T-cell (primary cell): ENCODE results near the gene CD4. TPM values are rescaled to one million over a fixed set of nuclear protein-coding genes. Genes with fewer than 3 reads are reported as not detected.
"Not testable (repeated sequence)": the region's sequence is repeated elsewhere in the genome, so short reads cannot be mapped to it uniquely, and the experiment has no call there.

Experiments used
- ATAC-seq, 4 experiments: fragments of 200-7000 bp in 3 of 4; fragments of 150-1000 bp in 1 of 4; cut with Tn5 transposase; replicated peaks in 1 of 4; 1 replicate in 3 of 4; 2 replicates in 1 of 4; pipeline ENCODE4 v1.10.0; 2021; ENCODE audit warnings: moderate library complexity in 3 of 4, mild to moderate bottlenecking in 2 of 4, moderate number of reproducible peaks in 1 of 4
- CTCF ChIA-PET, 2 donors: fragments of 300-600 bp; sonication (Branson Sonifier 250); formaldehyde crosslinking; loops; one replicate each; lab custom pipeline; 2022; ENCODE audit warnings: antibody characterized with exemption in 2 of 2; lab: Charles Lee
- POLR2A ChIA-PET, 2 donors: fragments of 300-600 bp; sonication (Branson Sonifier 250); formaldehyde crosslinking; loops; one replicate each; lab custom pipeline; 2022; ENCODE audit warnings: antibody characterized with exemption in 2 of 2; lab: Charles Lee
- DNase-seq, 35 experiments: peaks; one replicate each; pipeline versions ENCODE4 v3.0.0 to v3.0.0-alpha.2; 2013 to 2023
- H3K27ac ChIP-seq: one replicate; pipeline ENCODE4 v1.5.1; 2013; ENCODE audit warnings: low read length
- H3K27me3 ChIP-seq, 2 experiments: replicated peaks in 1 of 2; 1 replicate in 1 of 2; 2 replicates in 1 of 2; pipeline versions ENCODE4 v1.6.1 to v1.7.0; 2013; ENCODE audit warnings: low read length in 1 of 2, mixed read lengths in 1 of 2; ENCODE audit not compliant: control insufficient read depth in 2 of 2, insufficient read depth in 2 of 2; ENCODE audit errors: extremely low read depth in 1 of 2
- H3K36me3 ChIP-seq, 2 donors: 1 replicate in 1 of 2; 2 replicates in 1 of 2; pipeline versions ENCODE4 v1.6.1 to v1.7.0; 2013; ENCODE audit warnings: low read length in 1 of 2; ENCODE audit not compliant: control insufficient read depth in 2 of 2, insufficient read depth in 1 of 2; ENCODE audit errors: extremely low read depth in 1 of 2
- H3K4me1 ChIP-seq, 2 experiments: 1 replicate in 1 of 2; 2 replicates in 1 of 2; pipeline versions ENCODE4 v1.6.1 to v1.7.0; 2013; ENCODE audit warnings: low read length in 2 of 2, mixed read lengths in 1 of 2; ENCODE audit not compliant: insufficient read depth in 2 of 2, control insufficient read depth in 1 of 2; ENCODE audit errors: extremely low read depth in 1 of 2
- H3K4me3 ChIP-seq, 2 donors: 1 replicate in 1 of 2; 2 replicates in 1 of 2; pipeline versions ENCODE4 v1.5.1 to v1.7.0; 2013; ENCODE audit warnings: mild to moderate bottlenecking in 2 of 2, low read length in 1 of 2, moderate library complexity in 1 of 2; ENCODE audit not compliant: control insufficient read depth in 1 of 2; ENCODE audit errors: extremely low read depth in 1 of 2
- H3K9me3 ChIP-seq: 2 replicates; pipeline ENCODE4 v1.7.0; 2013
- H3K27ac Mint-ChIP-seq, 2 donors: one replicate each; pipeline ENCODE4 v1.8.0; 2020 to 2021; ENCODE audit warnings: mild to moderate bottlenecking in 2 of 2, mixed read lengths in 2 of 2
- H3K27me3 Mint-ChIP-seq, 2 donors: one replicate each; pipeline ENCODE4 v1.8.0; 2021 to 2022; ENCODE audit warnings: mixed read lengths in 2 of 2
- H3K36me3 Mint-ChIP-seq: one replicate; pipeline ENCODE4 v1.8.0; 2021; ENCODE audit warnings: mixed read lengths
- H3K4me1 Mint-ChIP-seq, 3 donors: one replicate each; pipeline ENCODE4 v1.8.0; 2020 to 2022; ENCODE audit warnings: mixed read lengths in 3 of 3, mild to moderate bottlenecking in 1 of 3
- H3K4me3 Mint-ChIP-seq, 3 donors: one replicate each; pipeline ENCODE4 v1.8.0; 2020 to 2022; ENCODE audit warnings: mild to moderate bottlenecking in 3 of 3, mixed read lengths in 3 of 3, moderate library complexity in 3 of 3
- H3K9me3 Mint-ChIP-seq, 3 donors: one replicate each; pipeline ENCODE4 v1.8.0; 2020 to 2022; ENCODE audit warnings: mixed read lengths in 3 of 3
- WGBS: methylation state at CpG from one replicate; pipeline ENCODE4 v1.1.5; 2013; ENCODE audit warnings: missing lambda C conversion rate; ENCODE audit not compliant: insufficient coverage; 5-methylcytosine and 5-hydroxymethylcytosine counted together
- total RNA-seq, 35 experiments: library from RNA in 6 of 35; stranded (reverse) in 6 of 35; fragments of 120-200 nt in 1 of 35; gene quantifications; one replicate each; pipeline versions ENCODE4 v1.2.1 to v1.2.4 and lab custom pipeline; 2013 to 2026

CD4 gene
- total RNA-seq, 5 donors from 2014 or later (not counting 1 experiment from before 2014, with no cell fraction given): 126 to 205 (median 154) TPM

- ChIA-PET CTCF (interaction anchor here (0.8 to 4.7 kb wide), 7 partner anchors 21 to 243 kb away, joined by 3 to 23 read pairs (median 5); partner anchors contain the start of genes C12orf57 (in 1 of the 2) and RNU7-1 (in 1 of the 2)), POLR2A (interaction anchor here (0.6 to 0.7 kb wide), 3 partner anchors 44 to 719 kb away, joined by 3 to 4 read pairs (median 4); partner anchors contain the start of gene ENO2 (in 1 of the 2))
- H3K27me3 ChIP-seq, H3K9me3 ChIP-seq, H3K27ac ChIP-seq, DNase-seq, H3K9me3 Mint-ChIP-seq, H3K27me3 Mint-ChIP-seq, H3K4me3 ChIP-seq, ATAC-seq: not testable (repeated sequence)
- H3K4me1 Mint-ChIP-seq: peaks cover 54 to 60% (median 57%) of the 10 kb centered on the region in 3 donors
- H3K27ac Mint-ChIP-seq: peak overlapping the region; percentile 66 to 89
- no CpG with 5 or more reads among the region's 4 CpGs for WGBS
- H3K36me3 Mint-ChIP-seq: peaks cover 21% of the 10 kb centered on the region
- Histone ChIP-seq H3K36me3 (peaks cover 0 to 25% of the 10 kb centered on the region in 2 donors), H3K4me1 (peaks cover 20 to 71% of the 10 kb centered on the region in 2 experiments)
- peak overlapping the region in 1 of 3 donors; percentile 93 for H3K4me3 Mint-ChIP-seq
Measured at GRCh38 chr12:6870304-6870703, 81.0 kb downstream of the CD4 start.

Other genes starting within 250 kb of the CD4 start
- gene IFFO1, start 233.5 kb upstream of the CD4 start, total RNA-seq: 10 to 100 TPM; 30.4 to 59.8 (median 59.7) TPM
- 100 to 1,000 TPM in 1 of 5 donors, 10 to 100 TPM in 4; 69.6 to 107 (median 93.1) TPM for gene NOP2, start 221.2 kb upstream of the CD4 start, total RNA-seq
- gene CHD4, start 182.1 kb upstream of the CD4 start, total RNA-seq: 100 to 1,000 TPM; 236 to 392 (median 258) TPM
- gene LPAR5, start 153.6 kb upstream of the CD4 start, total RNA-seq: 10 to 100 TPM in 4 of 5 donors, 1 to 10 TPM in 1; 5.8 to 16.0 (median 14.9) TPM
- 10 to 100 TPM in 1 of 5 donors, 1 to 10 TPM in 4; 2.4 to 11.1 (median 6.5) TPM for gene ACRBP, start 142.1 kb upstream of the CD4 start, total RNA-seq
- gene ING4, start 126.4 kb upstream of the CD4 start, total RNA-seq: 10 to 100 TPM; 34.0 to 71.3 (median 64.5) TPM
- 10 to 100 TPM; 68.6 to 82.9 (median 79.4) TPM for gene ZNF384, start 100.2 kb upstream of the CD4 start, total RNA-seq
- gene PIANP, start 88.7 kb upstream of the CD4 start, total RNA-seq: 1 to 10 TPM in 3 of 5 donors, under 1 TPM in 1, not detected in 1; 0.88 to 2.5 (median 2.4) TPM
- 10 to 100 TPM; 18.5 to 33.1 (median 31.8) TPM for gene COPS7A, start 65.5 kb upstream of the CD4 start, total RNA-seq
- 100 to 1,000 TPM in 1 of 5 donors, 10 to 100 TPM in 4; 83.3 to 125 (median 88.4) TPM for gene MLF2, start 36.4 kb upstream of the CD4 start, total RNA-seq
- gene PTMS, start 23.2 kb upstream of the CD4 start, total RNA-seq: 10 to 100 TPM in 3 of 5 donors, 1 to 10 TPM in 2; 6.5 to 15.9 (median 10.6) TPM
- gene LAG3, start 17.0 kb upstream of the CD4 start, total RNA-seq: 10 to 100 TPM in 1 of 5 donors, 1 to 10 TPM in 4; 3.7 to 10.6 (median 7.3) TPM
- under 1 TPM in 2 of 5 donors, not detected in 3; 0.13 to 0.46 TPM for gene GPR162, start 32.3 kb downstream of the CD4 start, total RNA-seq
- 1 to 10 TPM; 4.7 to 9.8 (median 8.0) TPM for gene P3H3, start 38.9 kb downstream of the CD4 start, total RNA-seq
- 1 to 10 TPM in 4 of 5 donors, under 1 TPM in 1; 0.85 to 4.3 (median 3.4) TPM for gene GNB3, start 51.4 kb downstream of the CD4 start, total RNA-seq
- 1 to 10 TPM; 1.1 to 2.7 (median 2.0) TPM for gene CDCA3, start 61.8 kb downstream of the CD4 start, total RNA-seq
- gene USP5, start 62.6 kb downstream of the CD4 start, total RNA-seq: 10 to 100 TPM; 64.2 to 95.8 (median 85.8) TPM
- 100 to 1,000 TPM; 132 to 208 (median 189) TPM for gene TPI1, start 78.0 kb downstream of the CD4 start, total RNA-seq
- gene SPSB2, start 83.8 kb downstream of the CD4 start, total RNA-seq: 10 to 100 TPM in 3 of 5 donors, 1 to 10 TPM in 2; 6.2 to 25.9 (median 21.8) TPM
- 10 to 100 TPM in 2 of 5 donors, 1 to 10 TPM in 3; 8.7 to 13.6 (median 8.8) TPM for gene LRRC23, start 115.3 kb downstream of the CD4 start, total RNA-seq
- gene ENO2, start 125.1 kb downstream of the CD4 start, total RNA-seq: 100 to 1,000 TPM in 4 of 5 donors, 10 to 100 TPM in 1; 87.2 to 176 (median 148) TPM
- gene ATN1, start 138.4 kb downstream of the CD4 start, total RNA-seq: 10 to 100 TPM; 34.7 to 44.3 (median 41.7) TPM
- not detected for gene RNU7-1, start 154.3 kb downstream of the CD4 start, total RNA-seq
- 100 to 1,000 TPM; 256 to 466 (median 412) TPM for gene C12orf57, start 154.5 kb downstream of the CD4 start, total RNA-seq
- gene PTPN6, start 161.8 kb downstream of the CD4 start, total RNA-seq: 100 to 1,000 TPM; 176 to 237 (median 224) TPM
- 100 to 1,000 TPM; 144 to 168 (median 154) TPM for gene PHB2, start 181.1 kb downstream of the CD4 start, total RNA-seq
- 10 to 100 TPM; 33.6 to 64.5 (median 58.7) TPM for gene EMG1, start 181.4 kb downstream of the CD4 start, total RNA-seq
- 10 to 100 TPM; 19.3 to 27.6 (median 22.6) TPM for gene LPCAT3, start 228.9 kb downstream of the CD4 start, total RNA-seq